ENCODE data around the gene TRPM2. TPM values are rescaled to one million over a fixed set of nuclear protein-coding genes. Genes with fewer than 3 reads are reported as not detected.

The TRPM2 gene
- total and polyA plus RNA-seq, 2 experiments from 2014 or later, result not detected

GRCh38 chr21:44397431-44398031 is 44.1 kb downstream of the TRPM2 start:
- no peak for DNase-seq (ENCODE audit: low read depth in 1 of 2, low spot score in 1 of 2)
- no peak overlapping the region for H3K27ac ChIP-seq
- no peaks in the 10 kb centered on the region for H3K27me3 ChIP-seq
- no peaks in the 10 kb centered on the region for H3K36me3 ChIP-seq
- no peak overlapping the region for H3K4me3 ChIP-seq
- H3K9me3 ChIP-seq (ENCODE audit: low read depth), result no peaks in the 10 kb centered on the region
- no peak for TF ChIP-seq CTCF (IDR thresholded peaks at IDR 0.05; ENCODE audit: low read depth, low read length)
- H3K4me1 ChIP-seq (ENCODE audit: low read depth), result peaks cover 3% of the 10 kb centered on the region

GRCh38 chr21:44398499-44398898 is 45.1 kb downstream of the TRPM2 start:
- Histone ChIP-seq H3K36me3 (no peaks in the 10 kb centered on the region), H3K4me3 (no peak overlapping the region), H3K27ac (no peak overlapping the region), H3K4me1 (ENCODE audit: low read depth) (peaks cover 3% of the 10 kb centered on the region), H3K27me3 (no peaks in the 10 kb centered on the region), H3K9me3 (ENCODE audit: low read depth) (no peaks in the 10 kb centered on the region)
- no peak for DNase-seq (ENCODE audit: low read depth in 1 of 2, low spot score in 1 of 2)
- TF ChIP-seq CTCF (IDR thresholded peaks at IDR 0.05; ENCODE audit: low read depth, low read length), result no peak

- DNase-seq (ENCODE audit: low read depth in 1 of 2, low spot score in 1 of 2), result no peak
- Histone ChIP-seq H3K9me3 (ENCODE audit: low read depth) (no peaks in the 10 kb centered on the region), H3K27me3 (no peaks in the 10 kb centered on the region), H3K27ac (no peak overlapping the region), H3K4me1 (ENCODE audit: low read depth) (peaks cover 3% of the 10 kb centered on the region), H3K4me3 (no peak overlapping the region), H3K36me3 (no peaks in the 10 kb centered on the region)
- no peak for TF ChIP-seq CTCF (IDR thresholded peaks at IDR 0.05; ENCODE audit: low read depth, low read length)
These were observed 45.9 kb downstream of the TRPM2 start for GRCh38 chr21:44399151-44399954.

GRCh38 chr21:44399955-44400790 is 46.8 kb downstream of the TRPM2 start:
- H3K36me3 ChIP-seq, result no peaks in the 10 kb centered on the region
- H3K4me3 ChIP-seq, result no peak overlapping the region
- no peaks in the 10 kb centered on the region for H3K27me3 ChIP-seq
- H3K27ac ChIP-seq, result no peak overlapping the region
- no peaks in the 10 kb centered on the region for H3K9me3 ChIP-seq (ENCODE audit: low read depth)
- DNase-seq (ENCODE audit: low read depth in 1 of 2, low spot score in 1 of 2), result no peak
- TF ChIP-seq CTCF (IDR thresholded peaks at IDR 0.05; ENCODE audit: low read depth, low read length), result no peak
- no peaks in the 10 kb centered on the region for H3K4me1 ChIP-seq (ENCODE audit: low read depth)

- no peaks in the 10 kb centered on the region for H3K4me1 ChIP-seq (ENCODE audit: low read depth)
- DNase-seq (ENCODE audit: low read depth in 1 of 2, low spot score in 1 of 2), result no peak
- H3K9me3 ChIP-seq (ENCODE audit: low read depth), result no peaks in the 10 kb centered on the region
- H3K4me3 ChIP-seq, result no peak overlapping the region
- no peaks in the 10 kb centered on the region for H3K27me3 ChIP-seq
- no peak for TF ChIP-seq CTCF (IDR thresholded peaks at IDR 0.05; ENCODE audit: low read depth, low read length)
- no peak overlapping the region for H3K27ac ChIP-seq
- no peaks in the 10 kb centered on the region for H3K36me3 ChIP-seq
These were observed 47.5 kb downstream of the TRPM2 start for GRCh38 chr21:44400791-44401385.
